Ishikawa (cell line): Measurements from ENCODE around the gene CTSK.

Experiments used
- EP300 ChIP-seq: IDR thresholded peaks from 2 replicates; pipeline ENCODE4 v1.6.1; 2012; ENCODE audit warnings: borderline replicate concordance
- RAD21 ChIP-seq: IDR thresholded peaks from 2 replicates; pipeline ENCODE4 v1.6.1; 2012; ENCODE audit warnings: low read depth
- YY1 ChIP-seq: IDR thresholded peaks from 2 replicates; pipeline ENCODE4 v1.6.1; 2012; ENCODE audit warnings: low read depth

DNA sequence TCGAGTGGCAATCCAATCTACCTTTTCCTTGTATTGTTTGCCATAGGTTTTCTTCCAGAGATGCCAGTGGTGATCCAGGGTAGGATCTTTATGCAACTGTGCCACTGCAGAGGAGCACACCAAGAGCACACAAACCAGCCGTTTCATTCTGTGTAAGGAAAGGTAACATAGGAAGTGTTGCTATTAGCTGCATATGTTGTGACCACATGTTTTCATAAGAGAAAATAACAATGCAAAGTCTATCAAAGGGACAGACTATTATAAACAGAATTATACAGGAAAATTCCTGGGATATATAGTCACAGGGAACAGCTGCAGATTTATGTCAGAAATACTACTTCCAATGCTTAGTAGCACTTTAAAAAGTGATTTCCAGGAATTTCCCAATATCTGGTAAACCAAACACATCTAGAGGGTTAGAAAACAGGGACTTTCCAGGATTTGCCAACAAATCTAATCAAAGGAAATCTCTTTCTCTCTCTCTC lies 43.4 kb downstream of the CTSK start:
- TF ChIP-seq EP300 (no peak), RAD21 (no peak), YY1 (no peak)
